ENCODE results near the gene SLC25A21.
"Not testable (repeated sequence)": the region's sequence is repeated elsewhere in the genome, so short reads cannot be mapped to it uniquely, and the experiment has no call there.

SLC25A21 gene

GRCh38 chr14:36941783-36942521 lies 230.5 kb downstream of the SLC25A21 start:
- DNase-seq (ENCODE audit: low read depth): peak; percentile 23

DNA sequence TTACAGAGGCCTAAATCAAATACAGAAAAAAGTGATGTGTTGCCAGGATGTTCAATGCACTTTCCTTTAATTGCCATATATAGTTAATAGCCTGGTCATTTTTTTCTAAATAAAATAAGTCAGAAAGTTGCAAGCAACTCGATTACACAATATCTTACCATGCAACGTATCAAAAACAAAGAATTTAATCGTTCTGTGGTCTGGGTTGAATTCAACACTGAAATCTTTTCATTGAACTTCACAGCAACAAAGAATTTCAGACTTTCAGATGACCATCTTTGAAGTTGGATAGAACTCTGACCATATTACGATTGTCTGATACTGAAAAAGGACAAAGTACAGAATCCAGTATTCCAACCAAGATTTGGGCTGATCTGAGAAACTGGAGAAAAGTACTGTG lies 231.9 kb downstream of the SLC25A21 start:
- DNase-seq (ENCODE audit: low read depth): no peak

- DNase-seq (ENCODE audit: low read depth): no peak
Observed at GRCh38 chr14:36939265-36939664, 233.1 kb downstream of the SLC25A21 start.

DNA sequence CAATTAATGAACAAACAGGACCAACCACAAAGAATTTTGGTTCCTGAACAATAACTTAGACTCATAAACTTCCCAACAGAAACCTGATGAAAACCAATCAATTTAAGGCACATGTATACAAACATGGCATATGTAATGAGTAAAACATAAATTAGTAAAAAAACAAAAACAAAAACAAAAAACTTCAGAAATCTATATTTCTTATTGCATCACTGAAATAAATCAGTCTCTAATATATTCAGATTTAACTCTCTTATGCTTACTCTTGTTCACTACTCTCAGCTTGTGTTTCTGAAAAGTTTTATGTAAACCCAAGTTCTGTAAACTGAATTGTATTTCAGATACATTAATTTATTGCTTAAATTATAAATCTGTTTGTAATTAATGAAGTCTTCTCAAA lies 233.7 kb downstream of the SLC25A21 start:
- no peak for DNase-seq (ENCODE audit: low read depth)

- DNase-seq (ENCODE audit: low read depth): no peak
Observed at GRCh38 chr14:36935976-36936678, 236.3 kb downstream of the SLC25A21 start.

DNA sequence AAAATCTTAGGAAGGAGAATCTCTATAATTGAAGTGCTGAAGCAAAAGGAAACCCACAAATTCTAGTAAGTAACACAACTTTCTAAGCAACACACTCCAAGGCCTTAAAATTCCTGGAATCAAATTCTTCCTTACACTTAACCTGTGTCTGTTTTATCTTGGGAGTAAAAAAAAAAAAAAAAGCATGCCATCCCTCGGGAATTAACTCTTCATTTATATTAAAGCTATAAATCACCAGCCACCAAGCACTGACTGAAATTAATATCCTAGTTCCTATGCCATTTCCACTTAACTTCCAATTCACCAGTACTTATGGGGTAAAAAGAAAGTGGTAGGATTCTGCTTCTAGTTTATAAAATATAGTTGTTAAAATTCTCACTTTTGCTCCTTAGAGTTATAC lies 238.1 kb downstream of the SLC25A21 start:
- no peak for DNase-seq (ENCODE audit: low read depth)

DNA sequence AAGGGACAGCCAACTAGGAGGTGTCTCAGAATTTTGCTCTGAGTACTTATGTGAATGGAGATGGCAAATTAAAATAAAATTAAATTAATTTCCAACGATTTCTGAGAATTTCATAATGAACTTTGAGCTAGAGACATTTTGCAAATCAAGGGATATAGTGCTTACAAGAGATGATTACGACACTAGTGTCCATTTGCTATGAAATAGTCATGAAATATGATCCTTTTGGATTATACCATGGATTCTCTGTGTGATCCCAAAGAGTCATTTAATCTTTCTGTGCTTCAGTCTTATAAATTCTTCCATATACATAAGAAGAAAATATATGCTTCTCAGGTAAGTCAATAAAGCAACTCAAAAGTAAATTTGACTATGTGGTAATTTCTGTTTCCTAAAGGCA lies 240.6 kb downstream of the SLC25A21 start:
- DNase-seq (ENCODE audit: low read depth): no peak

DNA sequence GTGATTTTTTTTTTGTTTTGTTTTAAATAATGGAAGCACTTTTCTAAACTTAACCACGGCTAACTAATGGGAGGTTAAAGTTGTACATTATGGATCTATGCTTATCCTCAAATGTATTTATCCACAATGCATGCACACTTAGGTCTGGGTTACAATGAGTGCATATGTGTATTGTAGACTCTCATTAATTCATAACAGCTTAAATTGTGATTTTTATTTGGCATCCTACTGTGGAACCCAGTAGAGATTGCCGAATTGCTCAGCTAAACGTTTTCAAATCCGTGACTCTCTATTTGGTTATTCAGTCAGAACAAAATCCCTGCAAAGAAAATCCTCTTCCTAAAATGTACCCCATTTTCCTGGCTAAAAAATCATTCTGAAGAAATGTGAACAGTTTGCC lies 244.0 kb downstream of the SLC25A21 start:
- no peak for DNase-seq (ENCODE audit: low read depth)

DNA sequence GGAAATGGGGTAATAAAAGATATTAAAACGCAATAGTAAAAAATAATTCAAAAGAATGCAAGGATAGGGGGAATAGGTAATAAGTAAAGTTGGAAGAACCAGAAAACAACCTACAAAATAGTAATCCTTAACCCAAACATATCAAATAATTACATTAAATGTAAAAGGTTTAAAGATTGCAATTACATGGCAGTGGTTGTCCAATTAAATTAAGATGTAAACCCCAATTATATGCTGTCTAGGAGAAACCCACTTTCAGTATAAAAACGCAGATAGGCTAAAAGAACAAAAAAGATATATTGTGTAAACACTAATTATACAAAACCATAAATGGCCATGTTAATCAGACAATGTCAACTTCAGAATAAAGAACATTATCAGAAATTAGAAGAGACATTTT lies 247.3 kb downstream of the SLC25A21 start:
- no peak for DNase-seq (ENCODE audit: low read depth)

GRCh38 chr14:36916668-36917067 lies 255.7 kb downstream of the SLC25A21 start:
- DNase-seq (ENCODE audit: low read depth): no peak

- DNase-seq (ENCODE audit: low read depth): no peak
Observed at GRCh38 chr14:36915081-36915480, 257.3 kb downstream of the SLC25A21 start.

GRCh38 chr14:36910578-36910977 lies 261.8 kb downstream of the SLC25A21 start:
- no peak for DNase-seq (ENCODE audit: low read depth)

DNA sequence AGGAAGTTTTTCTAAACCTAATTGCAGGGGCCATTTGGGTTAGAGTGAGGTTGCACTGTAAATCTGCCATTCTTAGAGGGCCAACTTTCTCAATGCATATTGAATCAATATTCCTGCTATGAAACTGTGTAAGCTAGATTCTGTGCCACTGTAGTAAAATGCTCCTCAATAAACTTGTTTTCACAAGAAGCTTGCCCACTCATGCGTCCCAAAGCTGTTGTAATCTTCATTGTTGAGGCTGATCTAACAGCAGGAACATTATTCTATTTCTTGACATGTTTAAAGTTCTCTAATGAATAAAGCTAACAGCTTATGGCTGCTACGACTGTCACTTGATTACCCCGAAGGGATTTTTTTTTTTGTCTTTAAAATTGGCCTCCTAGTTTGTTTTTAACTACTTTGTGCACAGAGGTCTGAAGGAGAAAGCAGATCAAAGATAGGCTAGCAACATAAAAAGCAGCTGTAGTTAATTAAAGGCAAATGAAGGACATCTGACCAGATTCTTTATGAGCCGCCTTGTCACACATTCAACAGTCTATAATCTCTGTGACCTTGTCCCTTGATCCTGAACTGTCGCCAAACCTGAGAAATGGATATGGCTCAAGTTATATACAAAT lies 267.0 kb downstream of the SLC25A21 start:
- DNase-seq (ENCODE audit: low read depth): no peak

- no peak for DNase-seq (ENCODE audit: low read depth)
Observed at GRCh38 chr14:36901861-36902260, 270.5 kb downstream of the SLC25A21 start.

DNA sequence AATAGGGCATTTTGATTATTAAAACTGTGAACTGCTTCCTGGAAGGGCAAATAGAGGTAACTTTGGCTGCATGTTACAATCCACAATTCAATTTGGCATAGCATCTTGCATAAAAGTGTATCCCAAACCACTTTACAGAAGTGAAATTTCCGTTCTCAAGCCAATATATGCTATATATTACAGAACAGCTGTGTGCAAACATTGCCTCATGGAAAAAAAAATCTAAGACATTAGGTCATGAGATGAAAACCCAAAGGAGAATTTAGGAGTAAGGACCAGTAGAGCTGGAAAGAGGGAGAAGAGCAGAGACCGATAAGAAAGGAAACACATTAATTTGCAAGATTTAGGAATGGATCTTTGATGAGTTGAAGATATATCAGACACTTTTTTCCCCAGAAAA lies 271.6 kb downstream of the SLC25A21 start:
- no peak for DNase-seq (ENCODE audit: low read depth)

DNA sequence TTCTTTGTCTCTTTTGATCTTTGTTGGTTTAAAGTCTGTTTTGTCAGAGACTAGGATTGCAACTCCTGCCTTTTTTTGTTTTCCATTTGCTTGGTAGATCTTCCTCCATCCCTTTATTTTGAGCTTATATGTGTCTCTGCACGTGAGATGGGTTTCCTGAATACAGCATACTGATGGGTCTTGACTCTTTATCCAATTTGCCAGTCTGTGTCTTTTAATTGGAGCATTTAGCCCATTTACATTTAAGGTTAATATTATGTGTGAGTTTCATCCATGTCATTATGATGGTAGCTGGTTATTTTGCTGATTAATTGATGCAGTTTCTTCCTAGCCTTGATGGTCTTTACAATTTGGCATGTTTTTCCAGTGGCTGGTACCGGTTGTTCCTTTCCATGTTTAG lies 276.1 kb downstream of the SLC25A21 start:
- DNase-seq (ENCODE audit: low read depth): not testable (repeated sequence)

DNA sequence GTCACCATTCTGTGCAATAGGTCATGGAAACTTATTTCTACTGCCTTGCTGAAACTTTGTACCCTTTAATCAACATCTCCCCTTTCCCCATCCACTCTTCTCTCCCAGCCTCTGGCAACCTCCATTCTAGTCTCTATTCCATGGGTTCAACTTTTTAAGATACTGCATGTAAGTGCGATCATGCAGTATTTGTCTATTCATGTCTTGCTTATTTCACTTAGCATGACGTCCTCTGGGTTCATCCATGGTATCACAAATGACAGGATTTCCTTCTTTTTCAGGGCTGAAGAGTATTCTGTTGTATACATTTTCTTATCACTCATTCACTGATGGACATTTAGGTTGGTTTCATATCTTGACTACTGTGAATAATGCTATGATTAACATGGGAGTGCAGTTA lies 288.4 kb downstream of the SLC25A21 start:
- no peak for DNase-seq (ENCODE audit: low read depth)

- no peak for DNase-seq (ENCODE audit: low read depth)
Observed at GRCh38 chr14:36880276-36880675, 292.1 kb downstream of the SLC25A21 start.

DNA sequence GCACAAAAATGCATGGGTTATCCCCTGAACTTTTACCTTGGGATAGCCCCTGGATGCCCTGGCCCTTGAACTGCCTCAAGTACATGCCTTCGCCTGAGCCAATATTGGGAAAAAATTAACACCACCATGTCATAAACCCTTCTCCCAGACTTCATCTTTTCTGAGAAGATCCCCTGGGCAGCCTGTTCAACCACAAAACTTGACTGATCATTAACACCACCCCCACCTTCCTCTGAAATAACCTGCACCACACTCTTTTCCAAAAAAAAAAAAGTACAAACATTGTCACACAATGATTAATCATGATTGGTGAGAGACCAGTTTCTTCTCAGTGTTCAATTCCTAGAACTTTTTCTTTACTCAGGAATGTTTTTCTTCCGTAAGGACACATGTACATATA lies 292.8 kb downstream of the SLC25A21 start:
- DNase-seq (ENCODE audit: low read depth): no peak

- no peak for DNase-seq (ENCODE audit: low read depth)
Observed at GRCh38 chr14:36874396-36875138, 297.8 kb downstream of the SLC25A21 start.

- DNase-seq (ENCODE audit: low read depth): no peak
Observed at GRCh38 chr14:36870776-36871175, 301.6 kb downstream of the SLC25A21 start.

- no peak for DNase-seq (ENCODE audit: low read depth)
Observed at GRCh38 chr14:36869125-36869524, 303.3 kb downstream of the SLC25A21 start.

GRCh38 chr14:36866867-36867266 lies 305.5 kb downstream of the SLC25A21 start:
- no peak for DNase-seq (ENCODE audit: low read depth)

Measured in activated T-cell treated with anti-CD3 and anti-CD28 coated beads for 1 hour (primary cell).